Stomach smooth muscle (tissue), 2 donors: ENCODE measurements around the gene RPL5.

Source experiments
- H3K27ac ChIP-seq: one replicate; pipeline ENCODE4 v1.7.0; 2013; ENCODE audit warnings: mild to moderate bottlenecking, low read length, inconsistent platforms
- H3K27me3 ChIP-seq, 2 donors: one replicate each; pipeline ENCODE4 v1.7.0; 2013; ENCODE audit warnings: low read length in 2 of 2; ENCODE audit not compliant: insufficient read depth in 2 of 2, control insufficient read depth in 1 of 2
- H3K36me3 ChIP-seq, 2 donors: one replicate each; pipeline ENCODE4 v1.7.0; 2013; ENCODE audit warnings: low read length in 2 of 2; ENCODE audit not compliant: control insufficient read depth in 2 of 2, insufficient read depth in 2 of 2
- H3K4me1 ChIP-seq: one replicate; pipeline ENCODE4 v1.7.0; 2013; ENCODE audit warnings: low read length; ENCODE audit not compliant: control insufficient read depth, insufficient read depth
- H3K4me3 ChIP-seq, 2 donors: one replicate each; pipeline ENCODE4 v1.7.0; 2013; ENCODE audit warnings: low read length in 2 of 2
- H3K9ac ChIP-seq, 2 donors: one replicate each; pipeline ENCODE4 v1.7.0; 2013; ENCODE audit warnings: low read length in 2 of 2, mild to moderate bottlenecking in 1 of 2
- H3K9me3 ChIP-seq, 2 donors: one replicate each; pipeline ENCODE4 v1.7.0; 2013; ENCODE audit warnings: low read length in 2 of 2; ENCODE audit not compliant: control insufficient read depth in 2 of 2
- donor health status: healthy.
- donor health status: Pancreatic carcinoma.

The RPL5 gene

GRCh38 chr1:92855236-92855635, 23.4 kb downstream of the RPL5 start:
- H3K9ac ChIP-seq = no peak overlapping the region
- H3K27ac ChIP-seq = no peak overlapping the region
- H3K4me1 ChIP-seq = peaks cover 3% of the 10 kb centered on the region
- H3K36me3 ChIP-seq = peaks cover 1 to 2% of the 10 kb centered on the region in 2 donors
- no peak overlapping the region for H3K4me3 ChIP-seq
- H3K27me3 ChIP-seq = no peaks in the 10 kb centered on the region
- no peaks in the 10 kb centered on the region for H3K9me3 ChIP-seq

GRCh38 chr1:92857817-92858216, 26.0 kb downstream of the RPL5 start:
- no peaks in the 10 kb centered on the region for H3K9me3 ChIP-seq
- H3K9ac ChIP-seq = no peak overlapping the region
- H3K27ac ChIP-seq = no peak overlapping the region
- no peaks in the 10 kb centered on the region for H3K27me3 ChIP-seq
- H3K4me1 ChIP-seq = peaks cover 3% of the 10 kb centered on the region
- H3K36me3 ChIP-seq = peaks cover 0 to 2% of the 10 kb centered on the region in 2 donors
- no peak overlapping the region for H3K4me3 ChIP-seq

GRCh38 chr1:92858564-92859399, 26.9 kb downstream of the RPL5 start:
- Histone ChIP-seq H3K9me3 (no peaks in the 10 kb centered on the region), H3K4me3 (peak overlapping the region; percentile 28 to 50), H3K9ac (peak overlapping the region; percentile 1 to 36), H3K27ac (no peak overlapping the region), H3K27me3 (no peaks in the 10 kb centered on the region), H3K36me3 (peaks cover 0 to 2% of the 10 kb centered on the region in 2 donors), H3K4me1 (peaks cover 3% of the 10 kb centered on the region)

GRCh38 chr1:92859400-92860039, 27.7 kb downstream of the RPL5 start:
- Histone ChIP-seq H3K9ac (peak overlapping the region in 1 of 2 donors; percentile 36), H3K9me3 (no peaks in the 10 kb centered on the region), H3K27me3 (no peaks in the 10 kb centered on the region), H3K4me1 (peaks cover 3% of the 10 kb centered on the region), H3K4me3 (peak overlapping the region; percentile 28 to 50), H3K27ac (no peak overlapping the region), H3K36me3 (peaks cover 0 to under 1% of the 10 kb centered on the region in 2 donors)

- no peaks in the 10 kb centered on the region for H3K9me3 ChIP-seq
- no peak overlapping the region for H3K4me3 ChIP-seq
- H3K4me1 ChIP-seq = peaks cover 3% of the 10 kb centered on the region
- H3K27me3 ChIP-seq = no peaks in the 10 kb centered on the region
- no peak overlapping the region for H3K27ac ChIP-seq
- no peaks in the 10 kb centered on the region for H3K36me3 ChIP-seq
- no peak overlapping the region for H3K9ac ChIP-seq
These were observed 30.8 kb downstream of the RPL5 start for GRCh38 chr1:92862605-92863004.

GRCh38 chr1:92864131-92864530, 32.3 kb downstream of the RPL5 start:
- H3K4me3 ChIP-seq = no peak overlapping the region
- no peak overlapping the region for H3K9ac ChIP-seq
- no peaks in the 10 kb centered on the region for H3K9me3 ChIP-seq
- no peaks in the 10 kb centered on the region for H3K36me3 ChIP-seq
- H3K4me1 ChIP-seq = peaks cover 3% of the 10 kb centered on the region
- H3K27ac ChIP-seq = no peak overlapping the region
- H3K27me3 ChIP-seq = no peaks in the 10 kb centered on the region

GRCh38 chr1:92870591-92870990, 38.8 kb downstream of the RPL5 start:
- Histone ChIP-seq H3K27ac (no peak overlapping the region), H3K4me3 (no peak overlapping the region), H3K9me3 (no peaks in the 10 kb centered on the region), H3K36me3 (peaks cover 0 to 3% of the 10 kb centered on the region in 2 donors), H3K9ac (no peak overlapping the region), H3K27me3 (no peaks in the 10 kb centered on the region), H3K4me1 (no peaks in the 10 kb centered on the region)

GRCh38 chr1:92872719-92873118, 40.9 kb downstream of the RPL5 start:
- Histone ChIP-seq H3K36me3 (peaks cover 0 to 3% of the 10 kb centered on the region in 2 donors), H3K27ac (no peak overlapping the region), H3K9ac (no peak overlapping the region), H3K9me3 (no peaks in the 10 kb centered on the region), H3K27me3 (no peaks in the 10 kb centered on the region), H3K4me1 (no peaks in the 10 kb centered on the region), H3K4me3 (no peak overlapping the region)

GRCh38 chr1:92874987-92875386, 43.1 kb downstream of the RPL5 start:
- Histone ChIP-seq H3K9ac (no peak overlapping the region), H3K4me1 (no peaks in the 10 kb centered on the region), H3K27me3 (no peaks in the 10 kb centered on the region), H3K9me3 (no peaks in the 10 kb centered on the region), H3K27ac (no peak overlapping the region), H3K36me3 (peaks cover 0 to 3% of the 10 kb centered on the region in 2 donors), H3K4me3 (no peak overlapping the region)

- no peaks in the 10 kb centered on the region for H3K4me1 ChIP-seq
- no peaks in the 10 kb centered on the region for H3K9me3 ChIP-seq
- no peak overlapping the region for H3K9ac ChIP-seq
- H3K27me3 ChIP-seq = no peaks in the 10 kb centered on the region
- H3K4me3 ChIP-seq = no peak overlapping the region
- peaks cover 0 to 3% of the 10 kb centered on the region in 2 donors for H3K36me3 ChIP-seq
- H3K27ac ChIP-seq = no peak overlapping the region
These were observed 44.5 kb downstream of the RPL5 start for GRCh38 chr1:92876351-92876750.
